ENCODE measurements around the gene NR2E1. TPM values are rescaled to one million over a fixed set of nuclear protein-coding genes. Genes with fewer than 3 reads are reported as not detected.

The NR2E1 gene
- total and polyA plus RNA-seq, 2 experiments from 2014 or later, result not detected

GRCh38 chr6:108200631-108201030, 34.8 kb downstream of the NR2E1 start:
- in situ Hi-C loops (cut with MboI), result no loop called here

DNA sequence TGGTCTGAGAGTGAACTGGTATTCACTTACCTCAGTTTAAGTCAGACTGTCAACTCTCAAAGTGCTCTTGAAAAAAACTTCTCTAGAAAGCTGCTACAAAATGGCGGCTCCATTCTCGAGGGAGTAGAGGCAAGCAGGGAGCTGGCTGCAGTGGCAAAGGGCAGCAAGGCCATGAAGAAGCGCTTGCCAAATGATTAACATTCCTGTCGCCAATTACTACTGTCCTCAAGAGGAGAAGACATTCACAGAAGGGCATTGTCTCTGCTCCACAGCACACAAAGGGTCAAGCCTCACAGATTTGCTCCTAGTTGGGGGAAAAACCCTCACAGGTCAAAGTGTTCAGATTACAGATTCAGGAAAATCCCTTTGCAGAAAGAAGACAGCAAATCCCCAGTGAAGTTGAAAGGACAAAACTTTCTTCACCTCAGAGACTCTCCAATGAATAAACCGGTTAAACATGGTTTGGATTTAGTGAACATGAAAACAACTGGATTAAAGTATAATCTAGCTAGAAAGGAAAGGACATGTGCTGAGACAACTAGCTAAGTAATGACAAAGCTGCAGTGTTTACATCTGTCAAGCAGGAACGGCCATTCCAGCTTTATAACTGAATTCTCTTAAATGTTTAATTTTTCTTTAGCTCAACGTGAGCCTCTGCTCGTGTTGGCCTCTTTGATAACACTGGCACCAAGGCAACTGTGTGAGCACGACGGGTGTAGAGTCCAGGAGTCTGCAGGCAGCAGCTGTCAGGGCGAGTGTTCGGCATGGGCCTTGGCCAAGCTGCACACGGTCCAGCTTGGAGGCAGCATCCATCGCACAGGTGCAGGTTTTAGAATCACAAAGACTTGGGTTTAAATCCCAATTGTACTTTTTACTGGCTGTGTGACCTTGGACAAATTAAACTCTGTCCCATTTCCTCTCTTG, 37.6 kb downstream of the NR2E1 start:
- H3K36me3 ChIP-seq (ENCODE audit: low read depth), result 0 out of 2 replicates have a peak, but pooled peaks cover 6% of the 10 kb centered on the region
- H3K4me3 ChIP-seq, result no peak overlapping the region
- in situ Hi-C loops (cut with MboI), result no loop called here
- TF ChIP-seq EZH2phosphoT487 (IDR thresholded peaks at IDR 0.05; ENCODE audit: insufficient read depth, low read depth) (no peak), EZH2 (IDR thresholded peaks at IDR 0.05; ENCODE audit: insufficient read depth, poor library complexity, severe bottlenecking) (no peak)
- H3K9me2 ChIP-seq (ENCODE audit: insufficient read depth), result no peaks in the 10 kb centered on the region
- H3K27me3 ChIP-seq (replicated peaks; ENCODE audit: insufficient read depth), result no peaks in the 10 kb centered on the region
- no peak overlapping the region for H2AFZ ChIP-seq
- H3F3A ChIP-seq (ENCODE audit: insufficient read depth), result 0 out of 2 replicates have a peak, but pooled peaks cover 5% of the 10 kb centered on the region
- no peaks in the 10 kb centered on the region for H3K4me1 ChIP-seq (ENCODE audit: insufficient read depth)
- WGBS, 2 experiments (ENCODE audit: low coverage in 1 of 2, low lambda C conversion rate in 2 of 2, missing lambda C conversion rate in 2 of 2), result 75 to 76% methylated on average over 14 of the region's 14 CpGs
- DNase-seq, result no peak
- H3K4me2 ChIP-seq (ENCODE audit: unreplicated experiment), result no peak overlapping the region
- no peaks in the 10 kb centered on the region for H3K9me3 ChIP-seq (ENCODE audit: low read depth)
- H4K20me1 ChIP-seq (ENCODE audit: insufficient read depth), result no peaks in the 10 kb centered on the region
- H3K9ac ChIP-seq, result no peak overlapping the region
- H3K79me2 ChIP-seq (ENCODE audit: insufficient read depth), result no peaks in the 10 kb centered on the region
- no peak overlapping the region for H3K27ac ChIP-seq

More at GRCh38 chr6:108200631-108201030, 34.8 kb downstream of the NR2E1 start:
- H3K36me3 ChIP-seq (ENCODE audit: low read depth), result no peaks in the 10 kb centered on the region
- H3K9me3 ChIP-seq (ENCODE audit: low read depth), result no peaks in the 10 kb centered on the region
- no peaks in the 10 kb centered on the region for H3K79me2 ChIP-seq (ENCODE audit: insufficient read depth)
- H3K9ac ChIP-seq, result no peak overlapping the region
- no peak for DNase-seq
- WGBS, 2 experiments (ENCODE audit: low coverage in 1 of 2, low lambda C conversion rate in 2 of 2, missing lambda C conversion rate in 2 of 2), result 81 to 85% methylated on average over 7 of the region's 7 CpGs
- H3K4me3 ChIP-seq, result no peak overlapping the region
- no peaks in the 10 kb centered on the region for H3K27me3 ChIP-seq (replicated peaks; ENCODE audit: insufficient read depth)
- no peaks in the 10 kb centered on the region for H3K9me2 ChIP-seq (ENCODE audit: insufficient read depth)
- H3K4me2 ChIP-seq (ENCODE audit: unreplicated experiment), result no peak overlapping the region
- H3K4me1 ChIP-seq (ENCODE audit: insufficient read depth), result no peaks in the 10 kb centered on the region
- no peak overlapping the region for H3K27ac ChIP-seq
- H3F3A ChIP-seq (ENCODE audit: insufficient read depth), result no peaks in the 10 kb centered on the region
- no peaks in the 10 kb centered on the region for H4K20me1 ChIP-seq (ENCODE audit: insufficient read depth)
- H2AFZ ChIP-seq, result no peak overlapping the region
- TF ChIP-seq EZH2phosphoT487 (IDR thresholded peaks at IDR 0.05; ENCODE audit: insufficient read depth, low read depth), result no peak
- no peak for TF ChIP-seq EZH2 (IDR thresholded peaks at IDR 0.05; ENCODE audit: insufficient read depth, poor library complexity, severe bottlenecking)

- TF ChIP-seq EZH2phosphoT487 (IDR thresholded peaks at IDR 0.05; ENCODE audit: insufficient read depth, low read depth), result no peak
- TF ChIP-seq EZH2 (IDR thresholded peaks at IDR 0.05; ENCODE audit: insufficient read depth, poor library complexity, severe bottlenecking), result no peak
- Histone ChIP-seq H3K36me3 (ENCODE audit: low read depth) (peaks cover 15% of the 10 kb centered on the region; the same call in 1 of the 2 replicates), H3F3A (ENCODE audit: insufficient read depth) (0 out of 2 replicates have a peak, but pooled peaks cover 5% of the 10 kb centered on the region), H3K9me2 (ENCODE audit: insufficient read depth) (no peaks in the 10 kb centered on the region), H4K20me1 (ENCODE audit: insufficient read depth) (no peaks in the 10 kb centered on the region), H3K27ac (no peak overlapping the region), H3K4me2 (ENCODE audit: unreplicated experiment) (no peak overlapping the region), H3K27me3 (replicated peaks; ENCODE audit: insufficient read depth) (no peaks in the 10 kb centered on the region), H3K4me1 (ENCODE audit: insufficient read depth) (no peaks in the 10 kb centered on the region), H2AFZ (no peak overlapping the region), H3K9me3 (ENCODE audit: low read depth) (no peaks in the 10 kb centered on the region), H3K4me3 (no peak overlapping the region), H3K79me2 (ENCODE audit: insufficient read depth) (no peaks in the 10 kb centered on the region), H3K9ac (no peak overlapping the region)
- DNase-seq, result no peak
- in situ Hi-C loops (cut with MboI), result no loop called here
- WGBS, 2 experiments (ENCODE audit: low coverage in 1 of 2, low lambda C conversion rate in 2 of 2, missing lambda C conversion rate in 2 of 2), result 91% methylated on average over 4 of the region's 4 CpGs
Measured at GRCh38 chr6:108207013-108207412, 41.2 kb downstream of the NR2E1 start.

DNA sequence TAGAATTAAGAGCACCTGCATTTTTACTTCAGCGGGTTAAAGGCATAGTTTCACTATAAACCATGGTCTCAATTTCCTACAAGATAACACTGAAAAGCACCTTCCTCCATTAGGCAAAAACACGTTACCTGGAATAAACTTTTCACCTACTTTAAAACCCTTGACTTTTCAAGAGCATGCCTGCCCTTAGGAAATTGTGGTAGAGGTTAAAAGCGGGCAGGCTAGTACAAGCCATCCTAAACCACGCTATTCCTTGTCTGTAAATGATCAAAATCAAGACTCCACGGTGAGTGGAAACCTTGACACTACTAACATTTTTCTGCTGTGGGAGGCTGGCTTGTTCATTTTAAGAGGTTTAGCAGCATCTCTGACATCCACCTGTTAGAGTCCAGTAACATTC, 43.9 kb downstream of the NR2E1 start:
- Histone ChIP-seq H3K79me2 (ENCODE audit: insufficient read depth) (peaks cover 24% of the 10 kb centered on the region), H3F3A (ENCODE audit: insufficient read depth) (0 out of 2 replicates have a peak, but pooled peaks cover 5% of the 10 kb centered on the region), H3K9ac (no peak overlapping the region), H3K4me1 (ENCODE audit: insufficient read depth) (no peaks in the 10 kb centered on the region), H3K4me3 (no peak overlapping the region), H4K20me1 (ENCODE audit: insufficient read depth) (no peaks in the 10 kb centered on the region), H3K9me3 (ENCODE audit: low read depth) (no peaks in the 10 kb centered on the region), H3K9me2 (ENCODE audit: insufficient read depth) (no peaks in the 10 kb centered on the region), H3K4me2 (ENCODE audit: unreplicated experiment) (no peak overlapping the region), H3K27ac (no peak overlapping the region), H3K36me3 (ENCODE audit: low read depth) (peaks cover 15% of the 10 kb centered on the region; the same call in 1 of the 2 replicates), H3K27me3 (replicated peaks; ENCODE audit: insufficient read depth) (no peaks in the 10 kb centered on the region), H2AFZ (no peak overlapping the region)
- WGBS, 2 experiments (ENCODE audit: low coverage in 1 of 2, low lambda C conversion rate in 2 of 2, missing lambda C conversion rate in 2 of 2), result 92 to 96% methylated on average over 5 of the region's 5 CpGs
- TF ChIP-seq EZH2 (IDR thresholded peaks at IDR 0.05; ENCODE audit: insufficient read depth, poor library complexity, severe bottlenecking), result no peak
- TF ChIP-seq EZH2phosphoT487 (IDR thresholded peaks at IDR 0.05; ENCODE audit: insufficient read depth, low read depth), result no peak
- in situ Hi-C loops (cut with MboI), result no loop called here
- DNase-seq, result no peak
